AG20443 (cell line): ENCODE data around the gene ZNF805.
"Not testable (repeated sequence)": the region's sequence is repeated elsewhere in the genome, so short reads cannot be mapped to it uniquely, and the experiment has no call there.

Experiments
- DNase-seq: peaks from one replicate; pipeline ENCODE4 v3.0.0; 2012; ENCODE audit warnings: low spot score, mixed read lengths

ZNF805 gene

DNA sequence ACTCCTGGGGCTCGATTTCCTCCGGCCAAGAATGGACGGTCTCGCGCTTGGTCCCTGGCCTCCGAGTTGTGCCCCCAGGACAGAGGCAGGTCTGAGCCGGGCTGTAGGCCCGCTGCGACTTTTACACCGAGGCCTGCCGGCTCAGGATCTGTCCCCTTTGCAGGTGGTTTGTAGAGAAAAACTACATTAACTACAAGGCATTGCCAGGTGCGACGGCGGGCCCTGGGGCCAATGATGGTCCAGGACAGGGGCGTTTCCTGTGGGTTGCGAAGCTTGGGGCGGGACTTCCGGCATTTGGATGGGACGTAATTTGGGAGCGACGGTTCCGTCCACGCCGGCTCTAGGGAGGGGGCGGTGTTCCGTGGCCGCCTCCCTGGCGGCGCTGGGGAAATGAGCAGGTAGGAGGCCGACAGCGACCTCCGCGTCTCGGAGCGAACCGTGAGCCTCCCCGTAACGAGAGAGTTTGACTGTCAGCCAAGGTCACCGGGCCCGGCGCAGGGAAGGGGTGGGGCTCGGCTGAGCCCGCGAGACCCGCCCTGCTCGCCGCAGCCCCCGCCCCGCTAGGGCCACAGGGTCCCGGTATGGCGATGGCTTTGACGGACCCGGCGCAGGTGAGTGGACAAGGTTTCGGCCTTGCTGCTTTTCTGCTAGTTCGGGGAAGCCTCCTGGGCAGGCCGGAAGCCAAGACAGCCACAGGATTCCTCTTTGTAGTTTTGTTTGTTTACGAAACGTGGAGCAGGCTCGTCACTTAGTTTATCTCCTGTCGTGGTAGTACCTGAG lies at the start of gene ZNF805:
TSS of gene ZNF805 (plus strand) at position 322 of the 780 bp plus-strand sequence. CDS start at position 582, 260 bp downstream.
- DNase-seq, result peak; percentile 98

DNA sequence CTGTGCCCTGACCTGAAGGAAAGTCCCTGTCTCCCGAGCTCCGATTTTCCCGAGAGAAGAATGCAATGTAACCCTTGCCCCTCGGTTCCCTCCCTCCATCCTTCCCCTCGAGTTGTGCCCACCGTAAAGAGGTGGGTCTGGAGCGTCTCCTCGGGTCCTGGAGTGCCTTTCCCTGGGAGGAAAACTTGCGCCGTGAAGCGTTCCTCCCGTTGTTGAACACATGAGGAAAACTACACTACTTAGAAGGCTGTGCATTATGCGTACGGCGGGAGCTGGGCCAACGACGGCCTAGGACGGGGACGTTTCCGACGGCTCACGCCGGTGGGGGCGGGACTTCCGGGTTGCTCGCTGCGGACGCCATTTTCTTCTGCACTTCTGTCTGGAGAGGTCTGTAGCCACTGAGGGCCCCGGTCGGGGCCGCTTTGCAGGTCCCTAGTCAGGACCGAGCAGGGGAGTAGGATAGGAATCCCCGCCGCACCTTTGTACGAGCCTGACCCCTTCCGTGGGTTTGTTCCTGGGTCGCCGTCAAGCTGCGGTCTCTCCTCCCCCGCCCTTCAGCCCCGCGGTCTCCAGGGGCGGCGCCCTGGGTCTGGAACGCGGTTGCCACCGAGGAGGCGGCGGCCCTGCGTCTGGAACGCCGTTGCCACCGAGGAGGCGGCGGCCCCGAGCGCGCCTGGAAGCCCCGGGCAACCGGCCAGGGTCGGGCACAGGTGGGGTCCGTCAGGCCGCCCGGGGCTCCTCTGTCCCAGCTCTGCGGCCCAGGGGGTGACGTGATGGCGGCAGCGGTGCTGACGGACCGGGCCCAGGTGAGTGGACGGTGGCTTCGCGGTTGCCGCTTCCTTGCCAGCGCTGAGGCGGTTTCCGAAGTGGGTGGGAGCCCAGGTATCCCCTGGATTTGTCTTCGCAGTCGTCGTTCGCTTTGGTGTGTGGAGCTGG lies 49.0 kb upstream of the ZNF805 start, which contains the start of gene ZNF264:
TSS of gene ZNF264 (plus strand) at position 360 of the 936 bp plus-strand sequence. CDS start at position 774, 414 bp downstream.
- DNase-seq, result peak; percentile 97

DNA sequence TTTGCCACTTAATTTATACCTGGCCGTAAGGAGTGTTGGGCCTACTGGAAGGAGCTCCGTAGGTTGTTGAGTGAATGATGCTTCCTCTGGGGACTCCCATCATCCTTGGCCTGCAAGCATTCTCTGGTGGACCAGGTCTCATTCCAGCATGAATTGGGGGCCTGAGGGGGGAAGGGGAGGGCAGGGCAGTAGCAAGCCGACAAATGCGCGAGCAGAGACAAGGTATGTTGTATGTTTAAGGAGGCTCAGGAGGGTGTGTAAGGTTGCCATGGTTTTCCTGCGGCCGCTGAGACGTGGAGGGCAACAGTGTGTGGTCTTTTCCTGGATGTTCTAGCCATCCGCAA lies 48.4 kb upstream of the ZNF805 start:
- peak; percentile 21 for DNase-seq

DNA sequence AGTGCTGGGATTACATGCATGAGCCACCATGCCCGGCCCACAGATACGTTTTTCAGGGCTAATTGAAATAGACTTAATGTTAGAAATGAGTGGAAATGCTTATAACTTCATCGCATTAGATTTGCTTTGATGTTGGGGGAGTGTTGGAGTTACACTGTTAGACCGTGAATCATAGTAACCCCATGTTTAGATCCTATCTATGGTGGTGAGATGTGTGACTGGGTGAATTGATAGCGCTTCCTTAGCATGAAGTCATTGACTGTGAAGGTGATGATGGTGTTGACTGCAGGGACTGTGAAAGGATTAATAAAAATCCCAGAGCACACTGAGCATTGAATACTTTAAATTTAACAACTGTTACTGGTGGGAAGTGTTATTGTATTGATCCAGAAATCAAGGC lies 47.4 kb upstream of the ZNF805 start:
- no peak for DNase-seq

DNA sequence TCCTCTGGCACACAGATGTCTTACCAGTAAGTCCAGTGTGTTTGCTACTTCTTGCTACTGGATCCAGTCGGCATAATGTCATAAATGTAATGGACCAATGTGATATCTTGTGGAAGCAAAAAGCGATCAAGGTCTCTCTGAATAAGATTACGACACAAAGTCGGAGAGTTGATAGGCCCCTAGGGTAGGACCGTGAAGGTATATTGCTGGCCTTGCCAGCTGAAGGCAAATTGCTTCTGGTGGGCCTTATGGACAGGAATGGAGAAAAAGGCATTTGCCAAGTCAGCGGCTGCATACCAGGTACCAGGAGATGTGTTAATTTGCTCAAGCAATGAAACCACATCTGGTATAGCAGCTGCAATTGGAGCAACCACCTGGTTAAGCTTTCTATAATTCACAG lies 42.6 kb upstream of the ZNF805 start:
- not testable (repeated sequence) for DNase-seq

DNA sequence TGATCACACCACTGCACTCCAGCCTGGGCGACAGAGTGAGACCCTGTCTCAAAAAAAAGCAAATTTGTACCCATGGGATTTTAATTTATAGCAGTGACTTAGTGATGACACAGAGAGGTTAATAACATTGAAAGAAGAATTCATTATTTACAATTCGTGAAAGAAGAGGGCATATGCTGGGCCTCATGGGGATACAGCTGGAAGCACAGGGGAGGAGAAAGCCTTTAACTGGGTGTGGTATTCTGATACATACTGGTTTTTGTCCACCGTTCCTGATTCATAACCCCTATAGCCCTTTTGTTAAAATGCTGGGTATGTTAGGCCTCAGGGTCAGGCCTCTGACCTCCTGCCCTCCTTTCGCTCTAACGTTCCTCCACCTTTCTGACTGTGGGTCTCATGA lies 38.3 kb upstream of the ZNF805 start:
- DNase-seq, result no peak

DNA sequence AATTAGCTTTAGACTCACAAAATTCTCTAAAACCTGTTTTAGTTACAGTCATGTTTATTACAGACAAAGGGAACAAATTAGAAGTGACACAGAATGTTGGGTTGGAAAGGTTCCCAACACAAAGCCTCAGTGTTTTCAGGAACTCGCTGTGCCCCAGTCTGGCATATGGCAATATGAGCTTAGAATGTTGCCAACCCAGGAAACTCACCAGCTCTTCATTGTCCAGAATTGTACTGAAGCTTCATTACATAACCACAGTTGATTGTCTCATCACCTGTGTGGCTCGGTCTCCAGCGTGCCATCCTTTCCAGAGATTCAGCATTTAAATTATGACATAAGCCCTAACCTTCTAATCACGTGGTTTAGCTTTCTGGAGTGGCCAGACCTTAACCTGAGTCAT lies 30.1 kb upstream of the ZNF805 start:
- DNase-seq, result no peak

DNA sequence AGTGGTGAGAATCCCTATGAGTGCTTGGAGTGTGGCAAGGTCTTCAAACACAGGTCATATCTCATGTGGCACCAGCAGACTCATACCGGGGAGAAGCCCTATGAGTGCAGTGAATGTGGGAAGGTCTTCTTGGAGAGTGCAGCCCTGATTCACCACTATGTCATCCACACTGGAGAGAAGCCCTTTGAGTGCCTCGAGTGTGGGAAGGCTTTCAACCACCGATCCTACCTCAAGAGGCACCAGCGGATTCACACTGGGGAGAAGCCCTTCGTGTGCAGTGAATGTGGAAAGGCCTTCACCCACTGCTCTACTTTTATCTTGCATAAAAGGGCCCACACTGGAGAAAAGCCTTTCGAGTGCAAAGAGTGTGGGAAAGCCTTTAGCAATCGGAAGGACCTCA lies 28.3 kb upstream of the ZNF805 start:
- DNase-seq, result no peak

DNA sequence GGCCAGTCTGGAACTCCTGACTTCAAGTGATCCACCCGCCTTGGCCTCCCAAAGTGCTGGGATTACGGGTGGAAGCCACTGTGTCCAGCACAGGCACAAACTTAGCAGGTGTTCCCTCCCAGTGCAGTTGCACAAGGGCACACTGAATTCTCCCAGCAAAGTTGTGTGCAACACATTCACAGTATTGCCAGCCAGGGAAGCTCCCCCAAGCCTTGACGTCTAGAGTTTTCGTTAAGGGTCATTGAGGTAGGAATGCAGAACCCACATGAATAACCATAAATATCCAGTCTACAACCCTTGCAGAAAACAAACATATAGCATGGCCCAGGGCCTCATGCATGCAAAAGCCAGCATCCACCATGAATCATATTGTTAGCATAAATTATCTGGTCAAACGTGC lies 12.9 kb upstream of the ZNF805 start:
- DNase-seq, result no peak

DNA sequence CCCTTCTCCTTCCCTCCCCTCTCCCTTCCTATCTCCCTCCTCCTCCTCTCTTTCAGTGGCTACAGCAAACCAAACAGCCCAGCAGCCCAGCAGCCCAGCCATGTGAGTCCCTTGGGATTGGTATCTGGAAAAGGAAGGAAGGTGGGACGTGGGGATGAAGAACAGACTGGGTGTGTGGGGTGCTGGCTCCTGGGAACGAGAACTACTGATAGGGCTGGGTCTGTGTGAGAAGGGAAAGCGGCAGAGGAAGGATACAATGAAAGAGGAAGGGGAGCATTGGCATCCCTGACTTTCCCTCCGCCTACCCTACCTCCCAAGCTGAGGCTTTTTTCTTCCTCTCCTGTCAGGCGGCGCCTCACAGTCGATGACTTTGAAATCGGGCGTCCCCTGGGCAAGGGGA lies 8.7 kb upstream of the ZNF805 start:
- DNase-seq, result no peak

DNA sequence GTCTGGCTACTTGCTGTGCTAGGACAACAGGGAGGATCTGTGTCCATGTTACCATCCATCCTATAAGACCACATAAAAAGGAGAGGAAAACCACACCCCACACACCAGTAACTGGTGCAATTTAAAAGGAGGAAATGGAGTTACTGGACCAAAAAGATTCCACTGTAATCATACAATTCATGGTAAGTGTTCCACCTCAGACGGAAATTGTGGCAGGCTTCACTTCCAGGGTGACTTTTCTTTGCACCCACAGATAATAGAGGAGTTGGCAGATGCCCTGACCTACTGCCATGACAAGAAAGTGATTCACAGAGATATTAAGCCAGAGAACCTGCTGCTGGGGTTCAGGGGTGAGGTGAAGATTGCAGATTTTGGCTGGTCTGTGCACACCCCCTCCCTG lies 7.2 kb upstream of the ZNF805 start:
- DNase-seq, result no peak

DNA sequence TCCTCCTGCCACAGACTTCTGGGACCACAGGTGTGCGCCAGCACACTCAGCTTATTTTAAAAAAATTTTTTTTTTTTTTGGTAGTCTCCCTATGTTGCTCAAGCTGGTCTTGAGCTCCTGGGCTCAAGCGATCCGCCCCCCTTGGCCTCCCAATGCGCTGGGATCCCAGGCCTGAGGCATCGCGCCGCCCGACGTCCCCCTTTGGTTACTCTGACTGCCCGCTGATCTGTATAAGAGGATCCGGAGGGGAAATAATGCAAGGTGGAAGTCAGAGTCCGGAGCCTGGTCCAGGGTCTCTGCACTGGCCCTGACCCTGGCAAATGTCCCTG lies 486 bp upstream of the ZNF805 start:
- no peak for DNase-seq

DNA sequence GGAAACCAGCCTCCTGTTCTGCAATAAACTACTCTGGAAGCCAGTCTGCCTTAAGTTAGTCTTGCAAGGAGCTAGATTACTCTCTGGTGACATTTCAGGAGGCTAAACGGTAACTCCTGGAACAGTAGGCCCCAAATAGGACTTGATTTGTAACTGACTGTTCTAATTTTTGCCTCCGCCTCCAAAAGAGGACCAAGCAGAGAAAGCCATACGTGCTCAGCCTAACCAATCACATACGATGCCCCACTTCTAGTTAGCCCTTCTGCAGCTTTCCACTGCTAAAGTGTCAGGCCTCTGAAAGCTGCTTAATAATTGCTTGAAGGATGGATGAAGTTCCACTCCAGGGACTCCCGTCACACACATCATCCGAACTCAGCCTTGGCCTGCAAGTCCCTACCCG lies 744 bp downstream of the ZNF805 start:
- DNase-seq, result peak; percentile 37

DNA sequence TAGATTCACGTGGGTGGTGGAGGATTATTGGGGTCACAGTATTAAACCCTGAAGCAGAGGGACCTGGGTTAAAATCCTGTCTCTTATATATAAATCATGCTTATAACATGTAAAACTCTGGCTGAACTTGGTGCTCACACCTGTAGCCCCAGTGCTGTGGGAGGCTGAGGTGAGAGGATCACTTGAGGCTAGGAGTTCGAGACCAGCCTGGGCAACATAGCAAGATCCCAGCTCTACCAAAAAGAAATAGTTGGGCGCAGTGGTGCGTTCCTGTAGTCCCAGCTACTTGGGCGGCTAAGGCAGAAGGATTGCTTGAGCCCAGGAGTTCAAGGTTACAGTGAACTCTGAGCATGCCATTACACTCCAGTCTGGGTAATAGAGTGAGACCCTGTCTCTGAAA lies 2.4 kb downstream of the ZNF805 start:
- DNase-seq, result no peak

DNA sequence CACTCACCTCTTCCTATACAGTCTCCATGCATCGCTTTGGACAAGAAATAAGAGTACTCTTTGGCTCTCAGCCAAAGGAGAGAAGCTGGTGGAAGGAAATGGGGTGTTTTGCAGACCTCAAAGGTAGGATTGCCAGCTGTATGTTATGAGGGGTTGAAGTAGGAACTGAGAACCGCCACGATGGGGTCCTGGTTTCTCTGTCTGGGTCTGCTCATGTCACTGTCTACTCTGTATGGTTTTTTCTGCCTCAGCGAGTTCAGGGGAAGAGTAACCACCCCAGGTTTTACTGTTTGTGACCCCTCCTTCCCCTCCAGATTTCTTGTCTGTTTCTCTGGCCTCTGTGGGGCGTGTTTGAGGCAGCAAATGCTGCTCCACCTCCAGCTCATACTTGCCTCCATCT lies 4.1 kb downstream of the ZNF805 start:
- no peak for DNase-seq

DNA sequence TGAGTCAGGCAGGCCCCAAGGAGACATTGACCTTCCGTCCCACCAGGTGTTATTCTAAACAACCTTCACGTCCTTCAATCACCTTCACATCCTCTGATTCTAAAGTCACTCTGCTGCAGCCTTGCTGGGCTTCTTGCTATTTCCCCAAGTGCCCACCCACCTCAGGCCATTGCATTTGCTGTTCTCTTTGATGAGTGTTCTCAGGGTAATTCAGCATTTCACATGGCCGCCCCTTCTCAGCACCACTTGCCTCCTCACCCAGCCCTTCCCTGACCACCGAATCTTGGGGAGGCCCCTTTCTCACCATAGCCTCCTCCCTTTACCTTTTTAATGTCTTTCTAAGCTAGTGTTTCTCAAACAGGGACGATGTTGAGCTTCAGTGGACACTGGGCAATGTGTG lies 4.6 kb downstream of the ZNF805 start:
- DNase-seq, result no peak

DNA sequence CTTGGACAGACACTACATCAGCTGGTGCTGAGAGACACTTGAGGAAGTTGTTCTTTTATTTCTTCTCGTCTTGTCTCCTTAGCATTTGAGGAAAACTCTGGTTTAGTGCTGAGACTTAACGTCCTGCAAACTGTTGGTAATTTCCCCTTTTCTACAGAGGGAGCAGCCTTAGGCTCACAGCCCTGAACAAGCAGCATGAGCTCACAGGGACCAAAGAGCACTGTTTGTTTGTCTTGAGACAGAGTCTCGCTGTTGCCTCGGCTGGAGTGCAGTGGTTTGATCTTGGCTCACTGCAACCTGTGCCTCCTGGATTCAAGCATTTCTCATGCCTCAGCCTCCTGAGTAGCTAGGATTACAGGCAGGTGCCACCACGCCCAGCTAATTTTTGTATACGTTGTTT lies 5.5 kb downstream of the ZNF805 start:
- no peak for DNase-seq

DNA sequence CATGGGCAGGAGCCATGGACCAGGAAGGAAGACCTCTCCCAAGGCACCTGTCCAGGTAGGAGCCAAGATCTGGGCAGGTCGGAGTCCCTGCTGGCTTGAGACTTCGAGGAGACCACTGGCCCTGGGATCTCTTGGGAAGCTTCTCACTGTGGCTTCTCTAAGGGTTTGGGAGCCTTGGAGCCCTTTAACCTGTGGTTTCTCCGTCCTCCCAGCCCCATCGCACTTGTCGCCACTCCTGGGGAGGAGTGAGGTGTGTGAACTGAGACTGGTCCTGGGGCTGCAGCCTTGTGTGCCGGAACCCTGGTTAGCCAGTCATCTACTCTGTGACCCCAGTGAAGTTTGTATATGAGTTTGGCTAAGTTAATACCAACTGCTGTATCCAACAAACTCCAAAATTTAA lies 8.2 kb downstream of the ZNF805 start:
- no peak for DNase-seq

DNA sequence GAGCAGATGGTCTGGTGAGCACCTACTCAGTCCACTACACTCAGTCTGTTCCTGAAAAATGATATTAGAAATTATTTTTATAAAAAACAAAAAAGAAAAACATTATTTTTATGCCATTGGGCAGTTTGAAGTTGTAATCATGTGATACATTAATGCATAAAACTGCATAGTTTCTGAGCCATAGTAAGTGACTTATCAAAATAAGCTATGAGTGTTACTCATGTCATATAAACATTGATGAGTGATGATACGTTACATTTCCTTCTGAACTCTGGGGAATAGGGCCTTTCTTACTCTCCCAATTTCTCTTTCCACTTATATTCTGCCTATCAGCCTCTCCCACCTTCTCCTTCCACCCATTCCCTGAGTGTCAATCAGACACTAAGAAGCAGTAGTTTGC lies 8.9 kb downstream of the ZNF805 start:
- no peak for DNase-seq

DNA sequence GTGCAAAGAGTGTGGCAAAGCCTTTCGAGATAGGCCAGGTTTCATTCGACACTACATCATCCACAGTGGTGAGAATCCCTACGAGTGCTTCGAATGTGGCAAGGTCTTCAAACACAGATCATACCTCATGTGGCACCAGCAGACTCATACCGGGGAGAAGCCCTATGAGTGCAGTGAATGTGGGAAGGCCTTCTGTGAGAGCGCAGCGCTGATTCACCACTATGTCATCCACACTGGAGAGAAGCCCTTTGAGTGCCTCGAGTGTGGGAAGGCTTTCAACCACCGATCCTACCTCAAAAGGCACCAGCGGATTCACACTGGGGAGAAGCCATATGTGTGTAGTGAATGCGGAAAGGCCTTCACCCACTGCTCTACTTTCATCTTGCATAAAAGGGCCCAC lies 13.3 kb downstream of the ZNF805 start:
- DNase-seq, result not testable (repeated sequence)

DNA sequence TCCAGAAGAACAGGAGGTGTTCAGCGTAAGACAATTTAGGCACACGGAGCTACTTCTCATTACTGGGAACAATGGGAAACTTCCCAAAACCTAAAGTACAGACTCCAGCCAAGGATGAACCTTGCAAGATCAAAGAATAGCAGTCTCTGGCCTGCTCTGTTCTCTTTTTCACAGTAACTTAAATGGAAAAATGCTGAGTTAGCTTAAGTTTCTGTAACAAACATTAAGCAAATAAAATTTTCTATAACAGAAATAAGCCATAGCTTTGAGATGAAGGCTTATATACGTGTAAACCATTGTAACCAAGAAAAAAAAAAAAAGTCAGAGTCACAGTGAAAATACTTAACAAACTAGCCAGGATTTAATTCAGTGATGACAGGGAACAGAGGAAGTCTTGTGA lies 21.6 kb downstream of the ZNF805 start:
- DNase-seq, result no peak

DNA sequence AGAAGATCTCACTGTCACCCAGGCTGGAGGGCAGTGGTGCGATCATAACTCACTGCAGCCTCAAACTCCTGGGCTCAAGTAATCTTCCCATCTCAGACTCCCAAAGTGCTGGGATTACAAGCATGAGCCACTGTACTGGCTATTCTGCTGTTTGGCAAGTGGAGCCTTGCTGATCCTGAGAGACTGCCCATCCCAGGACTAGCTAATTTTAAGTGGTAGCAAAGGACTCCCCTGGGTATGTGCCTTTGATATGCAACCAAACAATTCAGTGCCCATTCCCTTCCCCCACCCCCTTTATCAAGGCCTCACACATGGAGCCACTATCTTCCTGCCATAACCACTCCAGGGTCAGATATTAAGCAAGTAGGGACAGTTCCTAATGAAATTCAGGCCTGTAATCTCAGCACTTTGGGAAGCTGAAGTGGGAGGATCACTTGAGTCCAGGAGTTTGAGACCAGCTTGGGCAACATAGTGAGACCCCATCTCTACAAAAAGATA lies 22.9 kb downstream of the ZNF805 start:
- DNase-seq, result no peak

DNA sequence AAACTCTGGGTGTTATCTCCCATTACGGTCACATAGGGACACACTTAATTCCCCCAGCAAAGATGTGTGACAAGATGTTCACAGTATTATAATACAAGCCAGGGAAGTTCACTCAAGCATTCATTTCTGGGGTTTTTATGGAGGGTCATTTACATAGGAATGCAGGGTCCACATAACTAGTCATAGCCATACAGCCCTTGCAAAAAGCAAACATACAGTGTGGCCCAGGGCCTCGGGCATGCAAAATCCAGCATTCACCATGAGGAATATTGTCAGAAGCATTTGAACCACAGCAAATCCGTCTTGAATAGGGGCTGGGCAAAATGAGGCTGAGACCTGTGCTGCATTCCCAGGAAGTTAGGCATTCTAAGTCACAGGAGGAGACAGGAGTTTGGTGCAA lies 26.9 kb downstream of the ZNF805 start:
- no peak for DNase-seq
